Measurements from ENCODE around the gene CIZ1. TPM values are rescaled to one million over a fixed set of nuclear protein-coding genes. Genes with fewer than 3 reads are reported as not detected.
A peak's percentile ranks its signal among the peaks of the same experiment; 100 is the strongest.
"Not testable (repeated sequence)": the region's sequence is repeated elsewhere in the genome, so short reads cannot be mapped to it uniquely, and the experiment has no call there.

The CIZ1 gene
- total RNA-seq, 2 donors from 2014 or later = 97.5 to 97.7 TPM

- H3K9me3 ChIP-seq; H3K4me1 ChIP-seq; H3K27me3 ChIP-seq; H3K27ac ChIP-seq; H3K36me3 ChIP-seq; DNase-seq; H3K4me3 ChIP-seq; intact Hi-C loops (cut with DNase I); H3K9ac ChIP-seq (ENCODE audit: low read depth in 2 of 2, low read length in 2 of 2): not testable (repeated sequence)
Measured at GRCh38 chr9:128130651-128131050, 60.7 kb downstream of the CIZ1 start.

GRCh38 chr9:128129976-128130590 lies 61.3 kb downstream of the CIZ1 start:
- peak; percentile 81 for DNase-seq
- H3K27me3 ChIP-seq; H3K36me3 ChIP-seq; intact Hi-C loops (cut with DNase I); H3K9ac ChIP-seq (ENCODE audit: low read depth in 2 of 2, low read length in 2 of 2); H3K4me3 ChIP-seq; H3K9me3 ChIP-seq; H3K27ac ChIP-seq: not testable (repeated sequence)
- H3K4me1 ChIP-seq = peaks cover 14% of the 10 kb centered on the region
- TF ChIP-seq, protein P1, sequence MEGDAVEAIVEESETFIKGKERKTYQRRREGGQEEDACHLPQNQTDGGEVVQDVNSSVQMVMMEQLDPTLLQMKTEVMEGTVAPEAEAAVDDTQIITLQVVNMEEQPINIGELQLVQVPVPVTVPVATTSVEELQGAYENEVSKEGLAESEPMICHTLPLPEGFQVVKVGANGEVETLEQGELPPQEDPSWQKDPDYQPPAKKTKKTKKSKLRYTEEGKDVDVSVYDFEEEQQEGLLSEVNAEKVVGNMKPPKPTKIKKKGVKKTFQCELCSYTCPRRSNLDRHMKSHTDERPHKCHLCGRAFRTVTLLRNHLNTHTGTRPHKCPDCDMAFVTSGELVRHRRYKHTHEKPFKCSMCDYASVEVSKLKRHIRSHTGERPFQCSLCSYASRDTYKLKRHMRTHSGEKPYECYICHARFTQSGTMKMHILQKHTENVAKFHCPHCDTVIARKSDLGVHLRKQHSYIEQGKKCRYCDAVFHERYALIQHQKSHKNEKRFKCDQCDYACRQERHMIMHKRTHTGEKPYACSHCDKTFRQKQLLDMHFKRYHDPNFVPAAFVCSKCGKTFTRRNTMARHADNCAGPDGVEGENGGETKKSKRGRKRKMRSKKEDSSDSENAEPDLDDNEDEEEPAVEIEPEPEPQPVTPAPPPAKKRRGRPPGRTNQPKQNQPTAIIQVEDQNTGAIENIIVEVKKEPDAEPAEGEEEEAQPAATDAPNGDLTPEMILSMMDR (IDR thresholded peaks at IDR 0.05) = peak; percentile 48

DNA sequence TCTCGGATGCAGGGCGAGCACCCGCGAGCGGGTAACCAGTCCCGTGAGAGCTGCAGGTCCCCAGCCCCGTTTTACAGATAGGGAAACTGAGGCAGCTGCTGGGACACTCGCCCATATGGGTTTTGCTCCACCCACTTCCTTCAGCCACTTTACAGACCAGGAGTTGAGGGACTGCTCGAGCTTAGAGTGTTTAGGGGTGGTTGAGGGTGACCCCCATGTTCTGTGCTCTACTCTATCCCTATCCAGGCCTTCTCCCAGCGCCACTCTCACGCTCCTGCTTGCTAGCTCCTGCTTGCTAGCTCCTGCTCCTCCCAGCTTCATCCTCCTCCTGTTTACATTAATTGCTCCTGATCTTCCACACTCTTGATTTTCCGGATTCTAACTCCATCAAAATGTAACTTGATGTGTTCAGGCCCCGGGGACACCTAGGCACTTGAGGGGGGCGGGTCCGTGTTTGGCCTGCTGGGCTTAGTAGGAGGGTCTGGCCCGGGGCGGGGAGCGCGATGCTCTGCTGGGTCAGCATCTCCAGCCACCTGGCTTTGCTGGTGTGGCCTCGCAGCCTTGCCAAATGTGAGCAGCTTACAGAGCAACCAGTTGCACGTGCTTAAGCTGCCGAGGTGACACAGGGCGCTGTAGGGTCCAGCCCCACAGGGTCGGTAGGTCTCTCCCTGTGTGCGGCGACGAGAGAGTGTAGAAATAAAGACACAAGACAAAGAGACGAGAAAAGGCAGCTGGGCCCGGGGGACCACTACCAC lies 62.4 kb downstream of the CIZ1 start:
- peak overlapping the region; percentile 98 for H3K27ac ChIP-seq
- peaks cover 14% of the 10 kb centered on the region for H3K4me1 ChIP-seq
- TF ChIP-seq, protein P1 (IDR thresholded peaks at IDR 0.05) = no peak
- no peaks in the 10 kb centered on the region for H3K9me3 ChIP-seq
- H3K9ac ChIP-seq (ENCODE audit: low read depth in 2 of 2, low read length in 2 of 2) = peak overlapping the region; percentile 64 to 94
- H3K36me3 ChIP-seq = no peaks in the 10 kb centered on the region
- H3K4me3 ChIP-seq = peak overlapping the region; percentile 100
- no peaks in the 10 kb centered on the region for H3K27me3 ChIP-seq
- intact Hi-C loops (cut with DNase I) = no loop called here
- DNase-seq = no peak

DNA sequence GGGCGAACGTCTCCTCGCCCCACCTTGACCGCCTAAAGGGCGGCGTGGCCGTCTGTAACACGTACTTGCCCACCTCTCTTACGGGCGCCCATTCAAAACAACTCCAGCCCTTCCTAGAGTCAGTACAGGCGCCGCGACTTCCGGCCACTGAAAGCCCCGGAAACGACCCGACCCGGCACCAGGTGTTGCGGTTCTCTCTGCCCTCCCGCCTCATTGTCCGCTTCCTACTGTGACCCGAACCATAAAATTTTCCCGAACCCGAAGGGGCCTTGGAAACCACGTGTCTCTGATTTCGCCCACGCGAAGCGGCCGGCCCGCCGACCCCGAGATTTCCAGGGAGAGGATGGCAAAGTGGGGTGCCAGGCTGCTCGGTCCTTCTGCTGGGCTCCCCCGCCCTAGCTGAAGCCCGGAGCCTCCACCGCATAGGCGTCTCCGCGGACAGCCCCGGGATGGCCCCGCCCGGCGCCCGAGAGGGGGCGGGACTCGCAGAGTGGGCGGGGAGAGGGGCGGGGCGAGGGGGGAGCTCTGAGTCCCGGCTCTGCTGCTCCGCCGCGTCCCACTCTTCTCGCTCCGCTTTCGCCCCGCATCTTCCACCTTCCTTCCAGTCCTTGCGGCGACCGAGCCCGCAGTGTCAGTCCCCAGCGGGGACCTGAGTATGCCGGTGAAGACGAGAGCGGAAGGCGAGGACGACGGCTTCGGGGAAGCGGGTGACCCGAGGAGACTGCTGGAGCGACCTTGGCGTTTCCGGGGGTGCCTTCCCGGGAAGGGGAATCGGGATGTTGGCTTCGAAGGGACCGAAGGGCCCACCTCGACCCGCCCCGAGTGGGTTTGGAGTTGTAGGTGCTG lies 63.2 kb downstream of the CIZ1 start:
- TF ChIP-seq, protein P1 (IDR thresholded peaks at IDR 0.05) = no peak
- peak overlapping the region; percentile 100 for H3K4me3 ChIP-seq
- H3K27ac ChIP-seq = peak overlapping the region; percentile 98
- H3K36me3 ChIP-seq = no peaks in the 10 kb centered on the region
- intact Hi-C loops (cut with DNase I) = no loop called here
- no peaks in the 10 kb centered on the region for H3K27me3 ChIP-seq
- peak; percentile 88 for DNase-seq
- peak overlapping the region; percentile 93 to 94 for H3K9ac ChIP-seq (ENCODE audit: low read depth in 2 of 2, low read length in 2 of 2)
- peaks cover 14% of the 10 kb centered on the region for H3K4me1 ChIP-seq
- H3K9me3 ChIP-seq = no peaks in the 10 kb centered on the region

GRCh38 chr9:128127568-128127989 lies 63.8 kb downstream of the CIZ1 start, which contains the start of gene PTGES2:
Gene PTGES2 (minus strand): TSS chr9:128127729. CDS start chr9:128127717, 12 bp downstream.
- peaks cover 14% of the 10 kb centered on the region for H3K4me1 ChIP-seq
- peak within 1 kb of the TSS; percentile 100 for H3K4me3 ChIP-seq
- intact Hi-C loops (cut with DNase I) = no loop called here
- DNase-seq = peak; percentile 89
- H3K36me3 ChIP-seq = no peaks in the 10 kb centered on the region
- H3K9me3 ChIP-seq = no peaks in the 10 kb centered on the region
- H3K9ac ChIP-seq (ENCODE audit: low read depth in 2 of 2, low read length in 2 of 2) = peak within 1 kb of the TSS; percentile 93 to 94
- TF ChIP-seq, protein P1 (IDR thresholded peaks at IDR 0.05) = no peak
- H3K27ac ChIP-seq = peak within 1 kb of the TSS; percentile 98
- no peaks in the 10 kb centered on the region for H3K27me3 ChIP-seq
